NCI-H446 treated with DMSO at 0.1 percent for 48 hours (cell line): ENCODE measurements around the gene MIPOL1.
A peak's percentile ranks its signal among the peaks of the same experiment; 100 is the strongest.
"Not testable (repeated sequence)": the region's sequence is repeated elsewhere in the genome, so short reads cannot be mapped to it uniquely, and the experiment has no call there.

ENCODE experiments used
- DNase-seq: peaks from one replicate; lab custom pipeline; 2025; lab: John Stamatoyannopoulos, UW

The MIPOL1 gene

GRCh38 chr14:37232907-37233481, 35.3 kb downstream of the MIPOL1 start:
- peak; percentile 49 for DNase-seq

DNA sequence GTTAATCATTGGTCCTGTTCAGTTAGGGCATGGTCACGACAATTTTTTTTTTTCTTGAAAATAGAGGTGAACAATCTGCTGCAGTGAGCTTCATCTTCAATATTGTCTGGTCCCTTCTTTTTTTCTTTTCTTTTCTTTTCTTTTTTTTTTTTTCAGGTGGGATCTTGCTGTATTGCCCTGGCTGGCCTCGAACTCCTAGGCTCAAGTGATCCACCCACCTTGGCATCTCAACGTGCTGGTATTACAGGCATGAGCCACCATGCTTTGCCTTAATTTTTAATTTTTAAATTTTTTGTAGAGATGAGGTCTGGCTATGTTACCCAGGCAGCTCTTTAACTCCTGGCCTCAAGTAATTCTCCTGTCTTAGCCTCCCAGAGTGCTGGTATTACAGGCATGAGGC, 36.5 kb downstream of the MIPOL1 start:
- no peak for DNase-seq

DNA sequence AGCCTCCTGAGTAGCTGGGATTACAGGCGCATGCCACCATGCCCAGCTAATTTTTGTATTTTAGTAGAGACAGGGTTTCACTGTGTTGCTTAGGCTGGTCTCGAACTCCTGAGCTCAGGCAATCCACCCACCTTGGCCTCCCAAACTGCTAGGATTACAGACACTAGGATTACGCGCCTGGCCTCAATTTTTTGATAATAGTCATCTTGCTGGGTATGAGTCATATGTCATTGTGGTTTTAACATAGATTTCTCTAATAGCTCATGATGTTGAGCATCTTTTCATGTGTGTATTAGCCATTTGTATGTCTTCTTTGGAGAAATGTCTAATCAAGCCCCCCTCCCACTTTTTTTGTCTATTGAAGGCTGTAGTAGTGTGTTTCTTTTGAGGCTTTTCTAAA, 38.3 kb downstream of the MIPOL1 start:
- DNase-seq = not testable (repeated sequence)

GRCh38 chr14:37237094-37237493, 39.4 kb downstream of the MIPOL1 start:
- no peak for DNase-seq

GRCh38 chr14:37237735-37238200, 40.0 kb downstream of the MIPOL1 start:
- no peak for DNase-seq

DNA sequence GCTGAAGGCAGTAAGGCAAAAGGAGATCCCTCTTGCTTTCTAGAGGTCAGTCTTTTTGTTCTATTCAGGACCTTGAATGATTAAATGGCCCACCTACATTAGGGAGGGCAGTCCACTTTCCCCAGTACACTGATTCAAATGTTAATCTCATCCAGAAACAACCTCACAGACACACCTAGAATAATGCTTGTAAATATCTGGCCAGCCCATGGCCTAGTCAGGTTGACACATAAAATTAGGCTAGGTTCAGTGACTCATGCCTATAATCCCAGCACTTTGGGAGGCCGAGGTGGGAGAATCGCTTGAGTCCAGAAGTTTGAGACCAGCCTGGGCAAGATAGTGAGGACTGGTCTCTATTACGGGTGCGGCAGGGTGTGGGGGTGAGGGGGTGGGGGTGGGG, 43.5 kb downstream of the MIPOL1 start:
- no peak for DNase-seq

- peak; percentile 24 for DNase-seq
These were observed 48.7 kb downstream of the MIPOL1 start for GRCh38 chr14:37246427-37246829.

DNA sequence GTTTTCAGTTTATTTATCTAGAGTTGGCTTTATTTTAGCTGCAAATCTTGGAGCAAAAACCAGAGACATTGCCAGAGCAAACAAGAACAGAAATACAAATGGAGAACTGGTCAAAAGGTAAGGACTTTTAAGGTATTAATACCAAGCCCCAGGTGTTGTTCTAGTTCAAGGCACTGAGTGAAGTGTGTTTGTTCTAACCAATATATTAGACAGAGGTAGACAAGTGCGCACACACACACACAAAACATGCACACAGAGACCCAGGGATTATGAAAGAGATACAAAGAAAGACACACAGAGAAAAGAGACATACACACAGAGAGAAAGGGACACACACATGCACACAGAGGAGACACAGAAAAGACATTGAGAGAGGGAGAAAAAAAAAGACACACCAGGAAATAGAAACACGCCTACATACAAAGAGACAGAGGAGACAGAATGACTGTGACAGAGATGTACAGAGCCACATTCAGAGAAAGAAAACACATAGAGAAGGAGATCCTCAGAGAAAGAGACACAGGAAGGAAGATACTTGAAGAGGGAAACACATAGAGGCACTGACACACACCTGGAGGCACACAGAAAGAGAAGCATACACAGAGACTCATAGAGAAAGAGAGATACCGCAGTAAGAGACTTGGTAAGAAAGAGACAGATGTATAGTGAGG, 50.2 kb downstream of the MIPOL1 start:
- no peak for DNase-seq

- DNase-seq = peak; percentile 8
These were observed 54.0 kb downstream of the MIPOL1 start for GRCh38 chr14:37251775-37252174.

GRCh38 chr14:37252434-37252833, 54.7 kb downstream of the MIPOL1 start:
- no peak for DNase-seq

- DNase-seq = peak; percentile 14
These were observed 56.2 kb downstream of the MIPOL1 start for GRCh38 chr14:37253905-37254304.

GRCh38 chr14:37254411-37254947, 56.7 kb downstream of the MIPOL1 start:
- DNase-seq = no peak

DNA sequence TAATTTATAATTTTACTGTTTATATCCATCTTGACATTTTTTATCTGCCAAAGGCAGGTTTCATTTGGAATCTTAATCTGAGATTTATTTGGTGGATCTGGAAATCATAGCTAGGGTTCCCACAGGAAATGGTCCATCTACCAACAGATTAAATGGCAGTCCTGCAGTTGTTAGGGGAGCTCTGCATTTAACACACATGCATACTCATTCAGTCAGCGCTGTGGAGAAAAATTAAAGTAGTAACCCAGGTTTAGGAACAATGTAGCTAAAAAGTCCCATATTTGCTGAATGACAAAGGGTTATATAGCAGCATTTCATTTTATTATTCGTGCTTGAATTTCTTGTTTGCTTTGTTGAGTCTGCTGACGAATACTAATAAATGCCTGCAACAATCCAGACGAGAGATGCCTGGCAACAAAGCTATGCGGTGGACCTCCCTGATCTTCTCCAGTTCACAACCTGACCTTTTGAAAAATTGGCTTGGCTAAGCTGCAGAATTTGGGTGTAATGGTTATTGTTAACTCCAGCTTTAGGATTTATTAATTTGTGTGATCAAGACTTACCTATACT, 59.8 kb downstream of the MIPOL1 start:
- DNase-seq = no peak

- DNase-seq = no peak
These were observed 64.9 kb downstream of the MIPOL1 start for GRCh38 chr14:37262649-37263048.

DNA sequence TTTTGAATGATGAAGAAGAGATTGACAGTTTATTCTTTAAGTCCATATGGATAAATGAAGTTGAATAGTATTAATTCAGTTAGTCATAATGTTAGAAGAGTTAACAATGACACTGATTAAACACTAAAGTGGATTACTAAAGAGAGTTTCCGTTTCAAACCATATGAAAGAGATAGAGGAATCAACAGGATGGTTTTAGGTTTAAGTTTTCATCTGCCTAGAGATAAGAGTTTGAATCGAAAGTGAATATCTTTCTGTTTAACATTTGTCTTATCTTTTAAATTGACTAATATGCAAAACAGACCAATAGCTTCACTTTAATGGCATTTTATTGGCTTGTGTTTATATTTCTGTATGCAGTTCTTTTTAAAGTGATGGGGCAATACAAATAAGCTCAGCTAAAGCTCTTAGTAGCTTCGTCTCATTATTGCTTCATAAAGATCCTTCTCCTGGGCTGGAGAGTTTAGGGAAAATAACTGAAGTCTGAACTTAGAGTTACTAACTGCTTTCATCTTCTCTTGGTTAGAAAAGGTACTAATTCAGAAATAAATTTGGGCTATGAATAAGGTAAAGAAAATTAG, 66.0 kb downstream of the MIPOL1 start:
- no peak for DNase-seq

- no peak for DNase-seq
These were observed 71.1 kb downstream of the MIPOL1 start for GRCh38 chr14:37268788-37269187.

DNA sequence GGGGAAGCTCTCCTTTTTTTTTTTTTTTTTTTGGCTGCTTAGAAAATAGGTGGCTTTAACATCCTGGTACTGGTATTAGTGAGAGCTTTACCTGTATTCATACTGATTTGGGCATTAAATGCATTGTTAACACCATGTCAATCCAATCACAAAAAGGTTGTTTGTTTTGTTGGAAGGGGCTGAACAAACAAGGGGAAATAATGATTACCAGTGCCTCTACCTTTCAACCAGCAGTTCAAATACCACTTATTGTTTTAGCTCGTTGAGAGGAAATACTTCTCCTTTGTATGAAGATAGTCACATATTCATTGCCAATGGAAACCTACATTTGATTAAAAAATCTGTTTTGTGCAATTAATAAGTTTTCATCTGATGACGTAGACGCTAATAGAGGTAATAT, 72.9 kb downstream of the MIPOL1 start:
- DNase-seq = no peak

- DNase-seq = no peak
These were observed 74.8 kb downstream of the MIPOL1 start for GRCh38 chr14:37272569-37272968.

GRCh38 chr14:37274652-37275051, 76.9 kb downstream of the MIPOL1 start:
- no peak for DNase-seq

DNA sequence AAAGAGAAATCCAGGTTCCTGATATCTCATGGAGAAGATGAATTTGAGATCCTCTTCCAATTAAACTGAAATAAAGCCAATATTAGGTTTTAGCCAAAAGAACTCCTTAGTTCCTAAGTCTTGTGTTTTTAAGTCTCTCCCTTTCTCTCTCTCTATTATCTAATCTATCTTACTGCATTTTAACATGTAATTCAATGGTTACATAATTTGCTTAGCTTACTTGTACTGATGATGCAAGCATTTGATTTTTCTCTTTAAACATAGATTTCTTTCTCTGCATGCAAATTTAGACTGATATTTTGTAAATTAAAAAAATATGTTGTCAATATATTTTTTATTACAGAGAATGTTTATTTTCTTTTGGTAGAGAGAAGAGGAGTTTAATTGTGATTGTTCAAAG, 78.2 kb downstream of the MIPOL1 start:
- no peak for DNase-seq

DNA sequence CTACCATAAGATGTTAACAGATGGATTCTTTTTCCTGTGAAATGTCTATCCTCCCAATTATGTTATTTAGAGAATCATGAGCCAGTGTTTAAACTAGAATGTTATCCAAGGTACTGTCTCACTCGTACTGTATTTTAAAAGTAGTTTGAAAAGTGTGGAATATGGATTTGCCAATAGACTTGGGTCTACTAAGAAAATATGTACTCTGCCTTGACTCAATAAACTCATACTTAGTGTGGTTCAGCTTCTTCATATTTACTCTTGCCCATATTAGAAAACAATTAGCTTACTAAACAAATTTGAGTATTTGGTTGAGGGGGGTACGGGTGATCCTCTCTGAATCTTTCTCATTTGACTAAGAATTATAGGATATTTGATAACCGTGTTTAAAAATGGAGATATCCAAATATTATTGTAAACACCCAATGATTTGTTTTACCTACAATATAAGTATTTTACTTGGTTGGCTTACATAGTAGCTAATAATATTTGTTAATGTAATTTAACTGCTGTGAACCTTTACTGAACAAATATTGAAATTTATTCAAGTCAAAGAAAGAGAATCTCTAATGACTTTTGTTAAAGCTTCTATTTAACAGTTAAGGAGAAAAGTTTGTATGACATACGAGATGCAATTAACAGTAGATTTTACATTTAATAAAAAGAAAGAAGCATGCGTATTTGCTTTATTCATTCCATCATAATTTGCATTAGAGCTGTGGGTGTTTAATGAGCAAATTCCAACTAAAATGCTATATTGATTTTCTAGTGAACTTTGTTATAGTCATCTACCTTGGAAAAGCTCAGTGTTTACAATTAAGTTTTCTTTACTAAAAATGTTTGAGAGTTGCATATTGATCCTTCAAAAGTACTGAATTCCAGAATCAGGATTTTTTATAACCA, 81.2 kb downstream of the MIPOL1 start:
- no peak for DNase-seq

DNA sequence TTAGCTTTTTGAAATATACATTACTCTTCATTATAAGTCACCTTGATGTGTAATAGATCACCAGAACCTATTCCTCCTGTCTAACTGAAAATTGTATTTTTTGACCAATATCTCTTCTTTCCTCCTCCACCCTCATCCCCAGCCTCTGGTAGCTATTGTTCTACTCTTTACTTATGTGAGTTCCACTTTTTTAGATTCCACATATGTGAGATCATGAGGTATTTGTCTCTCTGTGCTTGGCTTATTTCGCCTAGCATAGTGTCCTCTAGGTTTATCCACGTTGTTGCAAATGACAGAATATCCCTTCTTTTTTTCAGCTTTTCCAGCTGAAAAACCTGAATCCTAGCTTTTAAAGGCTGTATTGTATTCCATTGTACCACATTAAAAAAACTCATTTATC, 82.1 kb downstream of the MIPOL1 start:
- no peak for DNase-seq
